Progenitor cell of endocrine pancreas (in vitro differentiated cells): ENCODE results near the gene CRISPLD2. TPM values are rescaled to one million over a fixed set of nuclear protein-coding genes. Genes with fewer than 3 reads are reported as not detected.

Source experiments
- DNase-seq: peaks from one replicate; pipeline ENCODE4 v3.0.0; 2021; ENCODE audit warnings: low spot score; ENCODE audit not compliant: unreplicated experiment
- H3K27ac Mint-ChIP-seq: 2 replicates; pipeline ENCODE4 v1.8.0; 2021; ENCODE audit warnings: mild to moderate bottlenecking, moderate library complexity, mixed read lengths
- H3K27me3 Mint-ChIP-seq: 2 replicates; pipeline ENCODE4 v1.8.0; 2021; ENCODE audit warnings: mixed read lengths
- H3K36me3 Mint-ChIP-seq: 2 replicates; pipeline ENCODE4 v1.8.0; 2022; ENCODE audit warnings: mixed read lengths; ENCODE audit not compliant: insufficient read depth
- H3K4me1 Mint-ChIP-seq: 2 replicates; pipeline ENCODE4 v1.8.0; 2021; ENCODE audit warnings: low read depth, mixed read lengths
- H3K4me3 Mint-ChIP-seq: 2 replicates; pipeline ENCODE4 v1.8.0; 2021; ENCODE audit warnings: low read depth, mild to moderate bottlenecking, moderate library complexity, mixed read lengths
- H3K9me3 Mint-ChIP-seq: 2 replicates; pipeline ENCODE4 v1.8.0; 2021; ENCODE audit warnings: low read depth, mixed read lengths
- CTCF ChIP-seq: fragments of 200-600 bp; sonication (generic); IDR thresholded peaks from one replicate; pipeline ENCODE4 v1.5.0; 2021; ENCODE audit warnings: antibody characterized with exemption, mild to moderate bottlenecking; ENCODE audit not compliant: unreplicated experiment
- total RNA-seq: library from RNA; stranded (reverse); gene quantifications from 2 replicates; pipeline ENCODE4 v1.2.1, GENCODE V29; 2021

Gene CRISPLD2
- total RNA-seq, 1 donor from 2014 or later: 11.0 TPM

- Mint-ChIP-seq H3K27ac (no peak overlapping the region), H3K36me3 (no peaks in the 10 kb centered on the region), H3K27me3 (peaks cover 72% of the 10 kb centered on the region), H3K4me1 (peaks cover 4% of the 10 kb centered on the region), H3K9me3 (no peaks in the 10 kb centered on the region), H3K4me3 (no peak overlapping the region)
- no peak for TF ChIP-seq CTCF
- DNase-seq: no peak
Observed at GRCh38 chr16:84821728-84822689, 2.2 kb downstream of the CRISPLD2 start.

DNA sequence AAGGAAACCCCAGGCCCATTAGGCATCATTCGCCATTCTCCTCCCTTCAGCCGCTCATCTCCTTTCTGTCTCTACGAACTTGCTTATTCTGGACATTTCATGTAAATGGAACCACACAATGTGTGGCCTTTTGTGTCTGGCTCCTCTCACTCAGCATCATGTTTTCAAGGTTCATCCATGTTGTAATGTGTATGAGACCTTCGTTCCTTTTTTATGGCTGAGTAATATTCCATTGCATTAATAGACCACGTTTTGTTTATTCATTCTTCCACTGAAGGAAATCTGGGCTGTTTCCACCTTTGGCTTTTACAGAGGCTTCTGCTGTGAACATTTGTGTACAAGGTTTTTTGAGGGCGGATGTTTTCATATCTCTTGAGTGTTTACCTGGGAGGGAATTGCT, 3.2 kb downstream of the CRISPLD2 start:
- Mint-ChIP-seq H3K36me3 (no peaks in the 10 kb centered on the region), H3K27ac (no peak overlapping the region), H3K4me1 (peaks cover 4% of the 10 kb centered on the region), H3K9me3 (no peaks in the 10 kb centered on the region), H3K27me3 (peaks cover 68% of the 10 kb centered on the region), H3K4me3 (no peak overlapping the region)
- TF ChIP-seq CTCF: no peak
- DNase-seq: no peak

- no peak for TF ChIP-seq CTCF
- peaks cover 4% of the 10 kb centered on the region for H3K4me1 Mint-ChIP-seq
- no peak for DNase-seq
- no peak overlapping the region for H3K27ac Mint-ChIP-seq
- no peaks in the 10 kb centered on the region for H3K9me3 Mint-ChIP-seq
- H3K27me3 Mint-ChIP-seq: peaks cover 69% of the 10 kb centered on the region
- H3K36me3 Mint-ChIP-seq: no peaks in the 10 kb centered on the region
- no peak overlapping the region for H3K4me3 Mint-ChIP-seq
Observed at GRCh38 chr16:84823484-84823883, 3.7 kb downstream of the CRISPLD2 start.

GRCh38 chr16:84823926-84824325, 4.1 kb downstream of the CRISPLD2 start:
- DNase-seq: no peak
- no peak for TF ChIP-seq CTCF
- Mint-ChIP-seq H3K9me3 (no peaks in the 10 kb centered on the region), H3K4me1 (peaks cover 4% of the 10 kb centered on the region), H3K27ac (no peak overlapping the region), H3K27me3 (peaks cover 67% of the 10 kb centered on the region), H3K36me3 (no peaks in the 10 kb centered on the region), H3K4me3 (no peak overlapping the region)

DNA sequence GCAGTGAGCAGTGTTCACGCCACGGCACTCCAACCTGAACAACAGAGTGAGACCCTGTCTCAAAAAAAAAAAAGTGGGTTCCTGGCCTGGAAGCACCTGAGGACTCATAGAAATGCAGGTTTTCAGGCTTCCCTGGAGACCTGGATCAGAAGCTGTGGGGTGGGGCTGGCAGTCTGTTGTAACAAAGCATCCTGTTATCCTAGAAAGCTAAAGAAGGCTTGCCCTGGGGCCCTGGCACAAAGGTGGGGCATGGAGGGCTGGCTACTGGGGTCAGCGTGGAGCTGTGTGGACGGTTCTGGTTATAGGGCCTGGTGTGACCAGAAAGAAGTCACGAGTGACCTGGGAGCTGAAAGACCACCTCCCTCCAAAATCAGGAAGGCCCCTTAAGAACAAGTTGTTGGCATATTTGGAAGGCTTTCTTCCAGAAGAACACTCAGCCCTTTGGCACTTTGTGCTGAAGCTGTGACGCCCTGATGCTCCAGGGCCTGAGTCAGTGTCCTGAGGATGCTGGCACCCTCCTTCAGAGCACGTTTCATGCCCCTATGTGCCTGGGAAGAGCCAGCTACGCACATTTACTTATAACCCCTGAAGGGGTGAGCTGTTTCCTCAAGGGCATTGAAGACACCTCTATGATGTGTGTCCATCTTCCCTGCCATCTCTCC, 6.2 kb downstream of the CRISPLD2 start:
- Mint-ChIP-seq H3K4me1 (no peaks in the 10 kb centered on the region), H3K9me3 (no peaks in the 10 kb centered on the region), H3K4me3 (no peak overlapping the region), H3K27me3 (peaks cover 51% of the 10 kb centered on the region), H3K36me3 (no peaks in the 10 kb centered on the region), H3K27ac (no peak overlapping the region)
- no peak for DNase-seq
- no peak for TF ChIP-seq CTCF
